Panc1 (cell line): ENCODE measurements around the gene MAT2B. TPM values are rescaled to one million over a fixed set of nuclear protein-coding genes. Genes with fewer than 3 reads are reported as not detected.

ENCODE experiments used
- total RNA-seq: library from RNA; stranded (reverse); gene quantifications from one replicate; pipeline ENCODE4 v1.2.1, GENCODE V29; 2021; ENCODE audit not compliant: unreplicated experiment

The MAT2B gene
- total RNA-seq, 1 experiment from 2014 or later: 52.1 TPM

Other genes with a start within 250 kb of the MAT2B start
- gene CCNG1, start 68.0 kb upstream of the MAT2B start, total RNA-seq: 117 TPM
- gene NUDCD2, start 45.5 kb upstream of the MAT2B start, total RNA-seq: 58.6 TPM
- gene HMMR, start 45.0 kb upstream of the MAT2B start, total RNA-seq: 42.5 TPM